ENCODE measurements around the gene HHATL.

Gene HHATL

GRCh38 chr3:42712688-42713372, 10.2 kb upstream of the HHATL start:
- no peak for DNase-seq (ENCODE audit: low spot score)

DNA sequence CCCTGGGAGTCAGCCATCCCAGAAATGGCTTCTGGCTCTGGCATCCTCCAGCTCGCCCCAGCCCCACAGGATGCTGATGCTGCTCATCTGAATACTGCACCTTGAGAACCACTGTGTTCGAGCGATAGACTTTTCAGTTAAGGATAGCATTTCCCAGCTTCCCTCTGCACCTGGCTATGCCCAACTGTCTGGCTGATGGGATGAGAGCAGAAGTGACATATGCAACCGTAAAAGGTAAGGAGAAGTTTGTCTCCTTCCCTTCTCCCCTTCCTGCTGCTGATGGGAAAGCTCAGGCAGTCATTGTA, 9.7 kb upstream of the HHATL start:
- DNase-seq (ENCODE audit: low spot score): no peak

GRCh38 chr3:42711491-42712343, 9.1 kb upstream of the HHATL start:
- no peak for DNase-seq (ENCODE audit: low spot score)

DNA sequence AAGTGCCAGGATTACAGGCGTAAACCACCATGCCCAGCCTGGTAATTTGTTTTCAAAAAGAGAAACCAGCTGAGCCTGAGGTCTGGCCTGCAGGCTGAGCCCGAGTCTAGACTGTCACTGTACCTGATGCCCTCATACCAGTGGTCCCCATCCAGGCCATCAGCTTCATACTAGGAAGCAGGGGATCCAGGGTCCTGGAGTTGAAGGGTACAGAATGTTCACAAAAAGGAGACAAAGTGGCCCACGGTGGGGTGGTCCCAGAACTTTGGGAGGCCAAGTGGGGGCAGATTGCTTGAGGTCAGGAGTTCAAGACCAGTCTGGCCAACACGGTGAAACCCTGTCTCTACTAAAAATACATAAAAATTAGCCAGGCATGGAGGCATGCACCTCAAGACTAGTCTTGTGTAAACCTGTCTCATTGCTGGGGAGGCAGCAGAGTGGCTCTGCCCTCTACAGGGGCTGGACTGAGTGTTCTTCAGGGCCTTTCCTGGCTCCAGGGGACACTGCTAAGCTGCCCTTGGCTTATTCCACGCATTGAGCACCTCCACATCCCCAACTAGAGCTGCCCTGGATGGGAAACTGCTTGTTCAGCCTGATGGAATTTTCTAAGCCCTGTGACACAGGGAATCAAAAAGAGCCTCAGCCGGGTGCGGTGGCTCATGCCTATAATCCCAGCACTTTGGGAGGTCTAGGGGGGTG, 7.9 kb upstream of the HHATL start:
- no peak for DNase-seq (ENCODE audit: low spot score)

DNA sequence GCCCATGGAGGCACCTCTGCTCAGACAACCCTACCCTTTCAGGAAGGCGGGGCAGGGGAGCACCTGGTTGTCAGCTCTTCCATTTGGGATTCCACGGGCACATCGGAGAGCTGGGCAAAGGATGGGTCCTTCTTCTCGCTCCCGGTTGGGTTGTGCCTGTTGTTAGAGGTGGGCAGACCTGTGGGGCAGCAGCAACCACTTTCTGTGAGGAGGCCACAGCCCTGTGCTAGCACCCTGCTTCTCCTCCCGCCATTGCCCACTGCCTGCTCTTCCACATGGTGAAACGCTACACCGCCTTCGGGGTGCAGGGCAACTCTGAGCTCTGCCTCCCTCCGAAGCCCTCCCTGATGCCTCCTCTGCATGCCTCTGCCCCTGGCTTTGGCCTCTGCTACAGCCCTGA, 7.0 kb upstream of the HHATL start:
- no peak for DNase-seq (ENCODE audit: low spot score)

DNA sequence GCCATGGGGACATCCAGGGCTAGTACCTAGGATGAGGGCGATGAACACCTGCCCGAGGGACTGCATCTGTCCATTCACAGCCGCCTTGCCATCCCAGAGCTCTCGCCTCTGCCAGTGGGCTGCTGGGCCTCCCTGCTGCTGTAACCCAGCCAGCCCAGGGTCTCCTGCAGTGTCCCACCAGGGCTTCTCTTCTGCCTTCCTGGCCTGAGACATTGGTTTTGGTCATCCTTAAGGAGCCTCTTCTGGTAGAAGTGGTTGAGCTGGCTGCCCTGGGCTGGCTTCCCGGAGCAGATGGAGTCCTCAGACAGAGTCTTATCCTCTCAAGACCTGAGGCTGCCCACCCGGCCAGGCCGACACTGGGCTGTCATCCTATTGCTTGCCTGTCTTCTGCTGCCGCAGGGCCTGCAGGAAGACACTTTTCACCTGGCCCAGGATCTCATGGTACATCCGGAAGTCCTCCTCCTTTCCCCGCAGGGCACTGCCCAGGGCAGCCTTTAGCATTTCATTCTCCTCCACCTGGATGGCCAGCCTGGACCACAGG, 6.1 kb upstream of the HHATL start:
- DNase-seq (ENCODE audit: low spot score): no peak

DNA sequence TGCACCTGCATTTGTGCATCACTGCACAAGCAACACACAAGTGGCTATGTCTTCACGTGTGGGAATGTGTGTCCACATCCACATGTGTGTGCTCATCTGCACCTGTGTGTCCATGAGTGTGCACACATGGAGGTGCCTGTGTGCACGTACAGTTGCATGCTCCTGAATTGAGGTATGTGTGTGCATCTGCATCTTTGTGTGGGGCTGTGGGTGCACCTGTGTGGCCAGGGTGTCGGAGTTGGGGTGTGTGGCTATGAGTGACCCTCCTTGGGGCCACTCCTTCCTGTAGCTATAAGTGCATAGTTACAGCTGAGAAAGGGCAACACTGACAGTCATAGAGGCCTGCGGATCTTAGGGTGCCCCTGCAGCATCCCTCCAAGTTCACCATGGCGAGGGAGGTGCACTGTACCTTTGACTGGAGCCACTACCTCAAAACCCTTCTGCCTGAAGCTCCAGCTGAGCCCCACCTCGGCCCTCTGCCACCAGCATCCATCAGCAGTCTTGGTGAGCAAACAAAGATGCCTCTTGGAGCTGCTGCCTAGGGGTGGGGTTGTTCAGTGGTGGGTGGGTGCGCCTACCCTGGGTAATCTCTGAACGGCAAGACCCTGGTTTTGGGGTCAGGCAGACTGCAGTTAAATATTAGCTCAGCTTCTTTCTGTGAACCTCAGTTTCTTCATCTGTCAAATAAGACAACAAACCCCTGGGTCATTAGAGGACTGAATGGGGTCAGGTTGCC, 5.2 kb upstream of the HHATL start:
- DNase-seq (ENCODE audit: low spot score): no peak

DNA sequence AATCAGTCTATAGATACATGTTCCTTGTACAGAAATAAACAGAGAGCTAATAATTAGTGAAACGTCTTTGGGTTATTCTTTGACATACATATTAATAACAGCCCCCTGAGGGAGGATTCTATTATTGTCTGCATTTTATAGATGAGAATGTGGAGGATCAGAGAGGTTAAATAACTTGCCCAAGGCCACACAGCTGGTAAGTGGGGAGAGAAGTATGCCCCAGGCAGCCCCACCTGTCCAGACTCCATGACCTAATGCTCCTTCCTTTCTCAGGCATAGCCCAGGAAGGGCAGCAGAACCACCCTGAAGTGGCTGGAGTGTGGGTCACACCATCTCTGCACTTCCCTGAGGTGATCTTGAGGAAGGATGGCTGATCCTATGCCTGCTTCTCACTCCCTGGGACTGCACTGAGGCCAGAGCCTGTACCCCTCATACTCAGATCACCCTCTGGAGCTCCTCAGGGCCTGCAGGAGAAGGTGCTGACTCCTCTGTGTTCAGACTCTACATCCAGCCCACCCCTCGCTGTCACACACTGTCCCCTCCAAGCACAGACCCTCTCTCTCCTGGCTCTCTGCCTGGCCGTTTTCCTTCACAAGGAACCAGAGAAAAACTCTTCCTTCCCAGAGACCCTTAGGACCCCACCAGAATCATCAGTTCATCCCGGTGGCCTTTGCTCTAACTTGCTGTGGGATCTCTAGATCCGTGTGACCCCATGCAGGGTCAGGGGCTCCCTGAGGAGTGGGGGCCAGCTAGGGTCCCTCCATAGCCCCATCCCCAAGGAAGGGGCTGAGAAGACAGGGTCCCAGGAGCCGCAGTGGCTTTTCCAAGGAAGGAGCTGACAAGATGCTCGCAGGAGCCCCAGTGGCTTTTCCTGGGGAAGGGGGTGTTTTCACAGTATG, 4.4 kb upstream of the HHATL start:
- no peak for DNase-seq (ENCODE audit: low spot score)

DNA sequence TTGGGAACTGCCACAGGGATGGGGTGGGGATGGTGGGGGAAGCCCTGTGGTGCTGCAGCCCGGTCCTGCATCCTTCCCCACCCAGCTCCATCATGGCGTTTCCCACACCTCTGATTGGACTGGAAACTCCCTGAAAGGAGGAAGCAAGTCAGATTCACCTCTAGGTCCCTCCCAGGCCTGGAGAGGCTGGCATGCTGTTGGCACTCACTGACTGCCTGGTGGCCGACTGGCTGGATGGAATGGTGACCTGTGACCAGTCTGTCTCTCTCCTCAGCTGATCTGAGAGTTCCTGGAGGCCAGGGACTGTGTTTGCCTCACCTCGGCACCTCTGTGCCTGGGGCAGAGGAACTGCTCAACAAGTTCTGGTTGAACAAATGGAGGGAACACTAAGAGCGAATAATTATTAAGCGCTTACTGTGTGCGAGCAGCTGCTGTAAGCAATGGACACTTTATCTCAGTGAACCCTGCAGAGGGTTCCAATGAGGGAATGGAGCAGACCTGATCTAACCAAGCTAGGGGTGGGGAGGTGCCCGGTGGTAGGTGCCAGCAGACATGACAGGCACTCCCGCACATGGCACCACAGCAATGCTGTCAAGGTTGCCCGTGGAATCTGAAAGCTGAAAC, 3.5 kb upstream of the HHATL start:
- DNase-seq (ENCODE audit: low spot score): no peak

DNA sequence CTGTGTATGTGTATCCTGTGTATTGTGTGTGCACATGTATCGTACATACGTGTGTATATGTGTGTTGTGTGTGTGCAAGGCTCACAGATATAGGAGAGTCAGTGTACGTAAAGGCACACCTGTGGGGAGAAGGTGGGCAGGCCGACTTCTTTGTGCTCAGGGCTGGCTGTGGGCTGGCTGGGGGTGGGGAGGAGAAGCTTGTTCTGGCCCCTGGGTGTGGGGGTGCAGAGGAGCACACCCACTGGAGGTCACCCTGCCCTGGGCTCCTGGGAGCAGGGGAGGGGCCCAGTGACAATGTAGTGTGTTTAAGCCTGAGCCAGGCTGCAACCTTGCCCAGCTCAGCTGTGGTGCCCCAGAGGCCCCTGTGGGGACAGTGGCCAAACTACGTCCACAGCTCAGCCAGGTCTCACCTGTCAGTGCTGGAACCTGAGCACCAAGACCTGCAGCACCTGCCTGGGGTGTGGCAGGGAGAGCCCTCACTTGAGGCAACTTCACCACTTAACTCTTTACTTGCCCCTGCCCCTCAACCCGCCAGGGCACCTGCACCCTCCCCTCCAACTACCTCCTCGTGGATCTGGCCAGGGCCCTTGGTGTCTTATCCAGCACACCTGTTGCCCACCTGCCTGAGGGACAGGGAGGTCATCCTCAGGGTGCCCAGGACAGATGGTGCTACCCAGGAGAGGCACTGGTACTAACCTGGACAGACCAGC, 2.6 kb upstream of the HHATL start:
- no peak for DNase-seq (ENCODE audit: low spot score)

DNA sequence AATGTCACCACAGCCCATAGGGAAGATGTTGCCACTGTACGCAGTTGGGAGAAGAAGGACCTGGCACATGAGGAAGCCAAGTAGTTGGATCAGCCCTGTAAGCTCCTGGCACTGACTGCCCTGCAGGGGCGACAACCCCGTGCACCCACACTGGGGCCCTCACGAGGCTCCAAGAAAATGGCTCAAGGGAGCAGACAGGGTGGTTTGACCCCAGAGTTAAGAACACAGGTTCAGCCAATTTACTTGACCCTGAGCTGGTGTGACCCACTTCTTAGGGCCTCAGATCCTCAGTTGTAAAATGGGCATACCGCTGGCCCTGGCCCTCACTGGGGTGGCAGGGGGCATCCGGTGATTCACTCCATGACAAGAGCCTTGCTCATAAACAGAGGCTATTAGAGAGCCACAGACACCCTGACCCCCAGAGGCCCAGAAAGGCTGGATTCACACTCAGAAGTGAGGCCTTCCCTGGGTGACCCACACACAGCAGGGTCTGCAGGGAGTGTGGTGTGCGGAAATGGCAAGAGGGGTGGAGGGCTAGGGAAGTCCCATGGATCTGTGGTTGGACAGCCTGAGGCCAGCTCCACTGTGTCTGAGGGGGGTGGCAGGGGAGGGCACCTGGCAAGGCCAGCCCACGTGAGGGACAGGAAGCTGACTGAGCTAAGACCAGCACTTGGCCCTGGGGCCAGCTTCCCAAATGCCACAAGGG, 1.7 kb upstream of the HHATL start:
- no peak for DNase-seq (ENCODE audit: low spot score)

GRCh38 chr3:42703695-42704025, 1.1 kb upstream of the HHATL start:
- no peak for DNase-seq (ENCODE audit: low spot score)

DNA sequence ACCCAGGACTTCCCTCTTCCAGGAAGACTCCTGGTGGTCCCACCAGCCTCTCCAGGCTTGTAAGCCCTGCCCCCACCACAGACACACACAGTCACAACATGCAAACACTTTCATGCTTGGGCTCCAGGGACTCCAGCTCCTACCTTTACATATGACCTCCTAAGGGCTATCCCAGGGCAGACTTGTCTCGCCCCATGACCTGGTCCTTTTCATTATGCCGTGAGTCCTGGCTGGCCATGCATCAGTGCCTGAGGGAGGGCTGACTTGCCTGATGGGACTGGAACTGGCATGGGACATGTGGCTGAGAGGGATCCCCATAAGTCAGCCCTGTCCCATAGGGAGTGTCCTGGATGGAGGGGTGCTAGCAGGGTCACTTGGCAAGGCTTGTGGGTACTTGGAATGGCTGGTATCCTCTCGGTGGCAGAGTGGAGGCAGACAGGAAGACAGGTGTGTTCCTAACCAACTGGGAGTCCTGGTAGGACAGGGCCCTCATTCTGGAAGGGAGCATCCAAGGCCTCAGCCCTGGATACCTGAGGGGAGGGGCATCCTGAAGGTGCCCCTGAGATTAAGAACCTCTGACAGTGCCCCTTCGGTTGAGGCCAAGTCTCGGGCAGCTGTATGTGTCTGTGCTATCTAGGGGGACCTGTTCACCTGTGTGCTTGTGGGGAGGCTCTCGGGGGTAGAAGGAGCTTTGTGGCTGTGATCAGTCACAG, 540 bp upstream of the HHATL start:
- no peak for DNase-seq (ENCODE audit: low spot score)

- DNase-seq (ENCODE audit: low spot score): peak; percentile 42
These were observed 1.1 kb downstream of the HHATL start for GRCh38 chr3:42701371-42702065.

DNA sequence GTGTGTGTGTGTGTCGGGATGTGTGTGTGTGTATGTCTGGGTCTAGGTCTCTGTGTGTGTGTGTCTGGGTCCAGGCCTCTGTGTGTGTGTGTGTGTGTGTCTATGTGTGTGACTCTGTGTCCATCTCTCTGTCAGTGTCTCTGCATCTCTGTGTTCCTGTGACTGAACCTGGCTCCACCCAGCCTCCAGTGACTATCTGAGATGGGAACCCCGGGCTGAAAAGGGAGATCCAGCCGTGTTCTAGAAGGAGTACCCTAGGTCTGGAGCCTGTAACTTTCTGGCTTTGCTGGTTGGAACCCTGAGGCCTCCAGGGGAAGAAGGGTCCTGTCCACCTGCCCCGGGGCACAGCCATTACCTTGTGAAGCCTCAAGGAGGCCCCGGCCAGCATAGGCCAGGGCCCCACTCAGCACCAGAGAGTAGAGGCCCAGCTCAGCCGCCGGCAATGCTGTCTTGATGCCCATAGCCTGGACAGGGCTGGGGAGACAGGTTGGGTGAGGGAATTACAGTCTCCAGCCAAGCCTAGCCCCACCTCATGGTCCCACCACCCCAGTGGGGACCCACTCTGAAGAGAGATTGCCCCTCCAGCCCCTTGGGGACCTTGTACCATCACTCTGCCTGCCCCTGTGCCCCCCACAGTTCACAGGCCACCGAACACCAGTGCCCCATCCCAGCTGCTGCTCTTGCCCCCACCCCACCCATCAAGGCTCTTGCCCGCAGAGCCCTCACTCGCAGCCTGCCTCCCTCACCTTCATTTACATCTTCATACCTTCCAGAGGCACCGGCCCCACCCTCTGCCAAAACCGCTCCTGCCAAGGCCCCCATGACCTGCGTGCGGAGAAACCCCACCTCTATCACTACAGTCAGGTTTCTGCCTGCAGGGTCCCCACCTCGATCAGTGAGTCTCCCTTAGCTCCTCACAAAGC, 2.0 kb downstream of the HHATL start:
- DNase-seq (ENCODE audit: low spot score): no peak

DNA sequence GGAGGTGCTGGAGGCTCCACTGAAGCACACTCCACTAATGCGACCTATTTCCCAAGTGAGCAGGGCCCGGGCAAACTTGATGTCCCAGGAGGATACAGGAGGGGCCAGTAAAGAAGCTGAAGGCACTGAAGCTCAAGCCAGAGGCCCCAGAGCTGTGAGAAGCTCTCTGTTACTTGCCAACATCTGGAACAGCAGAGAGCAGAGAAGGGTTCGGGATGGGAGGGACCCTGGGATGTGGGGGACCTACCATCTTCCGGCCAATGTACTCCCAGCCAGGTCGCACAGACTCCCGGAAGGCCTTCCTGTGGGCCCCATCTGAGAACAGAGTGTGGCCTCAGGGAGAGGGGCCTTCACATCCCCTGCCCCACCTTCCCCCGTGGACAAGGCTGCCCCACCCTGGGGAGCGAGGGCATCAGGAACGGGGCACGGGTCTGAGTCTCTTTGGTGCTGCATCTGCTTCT, 3.1 kb downstream of the HHATL start:
- DNase-seq (ENCODE audit: low spot score): no peak

- no peak for DNase-seq (ENCODE audit: low spot score)
These were observed 3.7 kb downstream of the HHATL start for GRCh38 chr3:42698911-42699230.
